Endothelial cell (in vitro differentiated cells): Measurements from ENCODE around the gene CNOT6L. TPM values are rescaled to one million over a fixed set of nuclear protein-coding genes. Genes with fewer than 3 reads are reported as not detected.

ENCODE experiments used
- DNase-seq: peaks from one replicate; pipeline ENCODE4 v3.0.0; 2021; ENCODE audit warnings: low spot score
- H3K27ac Mint-ChIP-seq: one replicate; pipeline ENCODE4 v1.8.0; 2021; ENCODE audit warnings: mixed read lengths, inconsistent platforms; ENCODE audit not compliant: unreplicated experiment
- H3K27me3 Mint-ChIP-seq: one replicate; pipeline ENCODE4 v1.8.0; 2021; ENCODE audit warnings: mild to moderate bottlenecking, moderate library complexity, mixed read lengths, inconsistent platforms; ENCODE audit not compliant: unreplicated experiment
- H3K36me3 Mint-ChIP-seq: one replicate; pipeline ENCODE4 v1.8.0; 2021; ENCODE audit warnings: mild to moderate bottlenecking, low read depth, mixed read lengths, inconsistent platforms; ENCODE audit not compliant: unreplicated experiment
- H3K4me1 Mint-ChIP-seq: one replicate; pipeline ENCODE4 v1.8.0; 2021; ENCODE audit warnings: mild to moderate bottlenecking, mixed read lengths, inconsistent platforms; ENCODE audit not compliant: unreplicated experiment
- H3K4me3 Mint-ChIP-seq: one replicate; pipeline ENCODE4 v1.8.0; 2021; ENCODE audit warnings: mild to moderate bottlenecking, mixed read lengths, inconsistent platforms; ENCODE audit not compliant: unreplicated experiment
- H3K9me3 Mint-ChIP-seq: one replicate; pipeline ENCODE4 v1.8.0; 2021; ENCODE audit warnings: mixed read lengths, inconsistent platforms; ENCODE audit not compliant: unreplicated experiment
- total RNA-seq: library from RNA; stranded (reverse); fragmentation: NEBNext Ultra II Directional; extraction: Animal tissue kit (Norgen Biotek cat#: 25700); gene quantifications from one replicate; pipeline ENCODE4 v1.2.1, GENCODE V29; 2021; ENCODE audit not compliant: unreplicated experiment
- TF ChIP-seq, protein P1 (sequence below): fragments of 200-600 bp; sonication (generic); IDR thresholded peaks from one replicate; pipeline ENCODE4 v1.5.0; 2021; ENCODE audit warnings: antibody characterized with exemption; ENCODE audit not compliant: unreplicated experiment

The CNOT6L gene
- total RNA-seq, 1 donor from 2014 or later, result 35.3 TPM

- peaks cover 9% of the 10 kb centered on the region for H3K4me1 Mint-ChIP-seq
- no peak for DNase-seq
- no peaks in the 10 kb centered on the region for H3K27me3 Mint-ChIP-seq
- H3K9me3 Mint-ChIP-seq, result no peaks in the 10 kb centered on the region
- no peak overlapping the region for H3K27ac Mint-ChIP-seq
- TF ChIP-seq, protein P1, sequence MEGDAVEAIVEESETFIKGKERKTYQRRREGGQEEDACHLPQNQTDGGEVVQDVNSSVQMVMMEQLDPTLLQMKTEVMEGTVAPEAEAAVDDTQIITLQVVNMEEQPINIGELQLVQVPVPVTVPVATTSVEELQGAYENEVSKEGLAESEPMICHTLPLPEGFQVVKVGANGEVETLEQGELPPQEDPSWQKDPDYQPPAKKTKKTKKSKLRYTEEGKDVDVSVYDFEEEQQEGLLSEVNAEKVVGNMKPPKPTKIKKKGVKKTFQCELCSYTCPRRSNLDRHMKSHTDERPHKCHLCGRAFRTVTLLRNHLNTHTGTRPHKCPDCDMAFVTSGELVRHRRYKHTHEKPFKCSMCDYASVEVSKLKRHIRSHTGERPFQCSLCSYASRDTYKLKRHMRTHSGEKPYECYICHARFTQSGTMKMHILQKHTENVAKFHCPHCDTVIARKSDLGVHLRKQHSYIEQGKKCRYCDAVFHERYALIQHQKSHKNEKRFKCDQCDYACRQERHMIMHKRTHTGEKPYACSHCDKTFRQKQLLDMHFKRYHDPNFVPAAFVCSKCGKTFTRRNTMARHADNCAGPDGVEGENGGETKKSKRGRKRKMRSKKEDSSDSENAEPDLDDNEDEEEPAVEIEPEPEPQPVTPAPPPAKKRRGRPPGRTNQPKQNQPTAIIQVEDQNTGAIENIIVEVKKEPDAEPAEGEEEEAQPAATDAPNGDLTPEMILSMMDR, result no peak
- H3K36me3 Mint-ChIP-seq, result no peaks in the 10 kb centered on the region
- H3K4me3 Mint-ChIP-seq, result no peak overlapping the region
These were observed 16.8 kb downstream of the CNOT6L start for GRCh38 chr4:77802402-77802801.

GRCh38 chr4:77801260-77801608 lies 17.9 kb downstream of the CNOT6L start:
- no peaks in the 10 kb centered on the region for H3K9me3 Mint-ChIP-seq
- no peak for DNase-seq
- H3K27ac Mint-ChIP-seq, result peak overlapping the region; percentile 91
- H3K36me3 Mint-ChIP-seq, result no peaks in the 10 kb centered on the region
- no peaks in the 10 kb centered on the region for H3K27me3 Mint-ChIP-seq
- H3K4me1 Mint-ChIP-seq, result peaks cover 11% of the 10 kb centered on the region
- peak overlapping the region; percentile 56 for H3K4me3 Mint-ChIP-seq
- TF ChIP-seq, protein P1, result no peak

DNA sequence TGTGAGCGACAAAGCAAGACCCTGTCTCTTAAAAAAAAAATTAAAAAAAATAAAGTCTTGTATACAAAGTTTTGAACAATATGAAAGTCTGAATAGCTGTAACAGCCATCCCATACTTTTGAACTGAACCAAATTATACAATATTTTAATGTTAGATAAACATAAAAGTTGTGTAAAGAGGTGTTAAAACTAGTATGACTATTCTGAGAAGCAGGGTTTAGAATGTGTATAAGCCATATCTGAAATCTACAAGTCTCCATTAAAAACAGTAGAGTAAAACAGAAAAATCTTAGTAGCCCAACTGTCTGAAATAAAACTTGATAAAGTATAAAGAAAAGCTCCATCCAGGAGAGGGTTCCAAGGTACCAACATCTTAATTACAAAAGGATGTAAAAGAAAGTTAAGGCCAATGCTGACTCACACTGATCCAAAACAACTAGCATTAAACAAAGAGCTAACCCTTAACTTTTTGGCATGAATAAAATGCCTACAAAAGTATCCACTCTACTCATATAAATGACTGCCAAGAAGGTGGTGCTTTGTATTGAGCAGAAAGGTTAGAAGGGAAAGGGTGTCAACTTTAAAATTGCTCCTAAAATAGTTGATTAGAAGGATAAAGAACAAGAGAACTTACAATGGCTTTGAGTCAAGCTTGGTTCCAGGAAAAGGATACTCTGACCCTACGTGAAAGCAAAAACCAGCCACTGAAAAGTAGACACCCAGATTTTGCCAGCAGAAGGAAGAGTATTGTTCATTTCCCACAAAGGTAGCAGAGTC lies 18.5 kb downstream of the CNOT6L start:
- TF ChIP-seq, protein P1, result no peak
- no peak for DNase-seq
- Mint-ChIP-seq H3K27ac (peak overlapping the region; percentile 91), H3K9me3 (no peaks in the 10 kb centered on the region), H3K36me3 (no peaks in the 10 kb centered on the region), H3K4me1 (peaks cover 11% of the 10 kb centered on the region), H3K4me3 (peak overlapping the region; percentile 56), H3K27me3 (no peaks in the 10 kb centered on the region)

DNA sequence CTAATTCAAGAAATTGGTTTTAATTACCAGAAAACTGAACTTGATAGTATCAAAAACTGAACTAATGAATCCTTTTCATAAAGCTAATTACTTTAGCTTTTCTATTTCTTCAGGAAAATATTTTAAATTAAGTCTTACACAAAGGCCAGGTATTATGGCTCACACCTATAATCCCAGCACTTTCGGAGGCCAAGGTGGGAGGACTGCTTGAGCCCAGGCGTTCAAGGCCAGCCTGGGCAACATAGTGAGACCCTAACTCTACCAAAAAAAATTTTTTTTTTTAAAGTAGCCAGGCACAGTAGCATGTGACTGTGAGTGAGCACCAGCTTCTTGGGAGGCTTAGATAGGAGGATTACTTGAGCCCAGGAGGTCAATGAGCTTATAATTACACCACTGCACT lies 19.1 kb downstream of the CNOT6L start:
- no peaks in the 10 kb centered on the region for H3K27me3 Mint-ChIP-seq
- no peaks in the 10 kb centered on the region for H3K9me3 Mint-ChIP-seq
- peaks cover 3% of the 10 kb centered on the region for H3K36me3 Mint-ChIP-seq
- TF ChIP-seq, protein P1, result no peak
- H3K4me1 Mint-ChIP-seq, result peaks cover 11% of the 10 kb centered on the region
- no peak overlapping the region for H3K4me3 Mint-ChIP-seq
- H3K27ac Mint-ChIP-seq, result no peak overlapping the region
- DNase-seq, result no peak

DNA sequence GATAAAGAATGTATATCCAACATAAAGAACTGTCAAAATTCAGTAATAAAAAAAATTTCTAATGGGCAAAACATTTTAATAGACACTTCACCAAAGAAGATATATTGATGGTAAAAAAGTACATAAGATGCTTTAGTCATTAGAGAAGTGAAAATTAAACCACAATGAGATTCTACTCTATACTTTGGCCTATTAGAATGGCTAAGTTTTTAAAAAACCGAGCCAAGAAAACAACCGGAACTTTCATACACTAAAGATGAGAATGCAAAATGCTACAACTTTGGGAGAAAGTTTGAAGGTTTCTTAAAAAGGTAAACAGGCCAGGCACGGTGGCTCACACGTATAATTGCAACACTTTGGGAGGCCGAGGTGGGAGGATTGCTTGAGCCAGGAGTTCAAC lies 20.8 kb downstream of the CNOT6L start:
- Mint-ChIP-seq H3K27ac (no peak overlapping the region), H3K4me1 (peaks cover 11% of the 10 kb centered on the region), H3K27me3 (no peaks in the 10 kb centered on the region), H3K9me3 (no peaks in the 10 kb centered on the region), H3K36me3 (peaks cover 3% of the 10 kb centered on the region), H3K4me3 (no peak overlapping the region)
- TF ChIP-seq, protein P1, result no peak
- no peak for DNase-seq
